OCI-LY7 (cell line): Measurements from ENCODE around the gene RPL38.

Source experiments
- CTCF ChIP-seq: fragments of 200-600 bp; sonication (generic); conservative IDR thresholded peaks from 2 replicates; pipeline ENCODE4 v1.5.1; 2014; ENCODE audit warnings: mild to moderate bottlenecking, antibody characterized with exemption, low read length, moderate library complexity, mixed read lengths
- EZH2phosphoT487 ChIP-seq: fragments of 200-600 bp; sonication (generic); IDR thresholded peaks from 2 replicates; pipeline ENCODE4 v1.6.1; 2018; ENCODE audit warnings: low read depth, borderline replicate concordance, mild to moderate bottlenecking, mixed run types, antibody characterized with exemption, low read length, moderate library complexity, mixed read lengths

- TF ChIP-seq CTCF (no peak), EZH2phosphoT487 (no peak)
Observed at GRCh38 chr17:74237321-74237720, 33.8 kb downstream of the RPL38 start.
